ENCODE measurements around the gene KCNK5. TPM values are rescaled to one million over a fixed set of nuclear protein-coding genes. Genes with fewer than 3 reads are reported as not detected.

The KCNK5 gene
- total RNA-seq, 2 experiments from 2014 or later, result 0.30 to 0.47 TPM

DNA sequence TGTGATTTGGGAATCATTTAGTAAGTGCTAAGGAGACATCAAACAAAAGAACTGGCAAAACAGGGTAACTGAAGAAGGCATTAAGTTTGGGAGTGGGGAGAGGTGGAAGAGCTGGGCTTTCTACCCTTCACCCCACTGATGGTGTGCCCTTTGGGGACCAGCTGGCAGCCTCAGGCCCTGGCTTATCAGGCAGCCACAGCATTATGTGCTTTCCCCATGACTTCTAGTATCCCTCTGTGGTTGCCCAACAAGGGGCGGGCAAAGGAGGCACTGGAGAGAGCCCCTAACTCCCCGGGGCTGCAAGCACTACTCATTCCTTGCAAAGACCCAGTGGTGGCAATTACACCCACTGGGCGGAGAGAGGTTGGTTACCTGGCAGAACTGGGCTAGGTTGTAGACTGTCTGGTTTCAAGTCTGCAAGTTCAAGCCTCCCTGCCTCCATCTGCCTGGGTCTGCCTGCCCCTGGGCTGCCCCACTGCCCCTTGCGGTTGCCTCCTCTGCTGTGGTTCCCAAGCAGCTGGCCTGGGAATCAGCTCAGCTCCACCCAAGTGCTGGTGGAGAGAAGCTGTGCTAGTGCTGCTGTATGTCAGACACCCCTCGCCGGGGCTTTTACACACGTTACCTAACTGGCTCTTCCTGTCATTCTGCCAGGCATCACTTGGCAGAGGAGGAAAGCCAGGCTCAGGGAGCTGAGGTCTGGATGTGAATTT is 29.9 kb downstream of the KCNK5 start:
- Histone ChIP-seq H3K36me3 (ENCODE audit: insufficient read depth, low read length) (no peaks in the 10 kb centered on the region), H3K4me3 (ENCODE audit: low read length) (no peak overlapping the region), H3K9me3 (ENCODE audit: control insufficient read depth in 1 of 2, insufficient read depth in 1 of 2, low read length in 2 of 2) (no peaks in the 10 kb centered on the region), H3K27ac (ENCODE audit: low read depth in 1 of 2, low read length in 2 of 2) (no peak overlapping the region), H3K4me1 (ENCODE audit: insufficient read depth, low read length) (no peaks in the 10 kb centered on the region), H3K27me3 (ENCODE audit: control insufficient read depth in 1 of 2, insufficient read depth in 2 of 2, low read length in 2 of 2) (no peaks in the 10 kb centered on the region)
- intact Hi-C loops (cut with DNase I, micrococcal nuclease), result no loop called here
- POLR2A ChIA-PET, result no interaction called here
- H3K27me3 Mint-ChIP-seq, result no peaks in the 10 kb centered on the region
- no peak for ATAC-seq (ENCODE audit: poor library complexity)
- H3K4me3 Mint-ChIP-seq, result no peak overlapping the region
- no peaks in the 10 kb centered on the region for H3K4me1 Mint-ChIP-seq (ENCODE audit: low read depth)
- no peak for DNase-seq
- TF ChIP-seq, protein P1, sequence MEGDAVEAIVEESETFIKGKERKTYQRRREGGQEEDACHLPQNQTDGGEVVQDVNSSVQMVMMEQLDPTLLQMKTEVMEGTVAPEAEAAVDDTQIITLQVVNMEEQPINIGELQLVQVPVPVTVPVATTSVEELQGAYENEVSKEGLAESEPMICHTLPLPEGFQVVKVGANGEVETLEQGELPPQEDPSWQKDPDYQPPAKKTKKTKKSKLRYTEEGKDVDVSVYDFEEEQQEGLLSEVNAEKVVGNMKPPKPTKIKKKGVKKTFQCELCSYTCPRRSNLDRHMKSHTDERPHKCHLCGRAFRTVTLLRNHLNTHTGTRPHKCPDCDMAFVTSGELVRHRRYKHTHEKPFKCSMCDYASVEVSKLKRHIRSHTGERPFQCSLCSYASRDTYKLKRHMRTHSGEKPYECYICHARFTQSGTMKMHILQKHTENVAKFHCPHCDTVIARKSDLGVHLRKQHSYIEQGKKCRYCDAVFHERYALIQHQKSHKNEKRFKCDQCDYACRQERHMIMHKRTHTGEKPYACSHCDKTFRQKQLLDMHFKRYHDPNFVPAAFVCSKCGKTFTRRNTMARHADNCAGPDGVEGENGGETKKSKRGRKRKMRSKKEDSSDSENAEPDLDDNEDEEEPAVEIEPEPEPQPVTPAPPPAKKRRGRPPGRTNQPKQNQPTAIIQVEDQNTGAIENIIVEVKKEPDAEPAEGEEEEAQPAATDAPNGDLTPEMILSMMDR (IDR thresholded peaks at IDR 0.05), result no peak
- H3K9me3 Mint-ChIP-seq, result no peaks in the 10 kb centered on the region
- H3K36me3 Mint-ChIP-seq (ENCODE audit: low read depth), result no peaks in the 10 kb centered on the region
- CTCF ChIA-PET, result no interaction called here
- H3K27ac Mint-ChIP-seq, result no peak overlapping the region

DNA sequence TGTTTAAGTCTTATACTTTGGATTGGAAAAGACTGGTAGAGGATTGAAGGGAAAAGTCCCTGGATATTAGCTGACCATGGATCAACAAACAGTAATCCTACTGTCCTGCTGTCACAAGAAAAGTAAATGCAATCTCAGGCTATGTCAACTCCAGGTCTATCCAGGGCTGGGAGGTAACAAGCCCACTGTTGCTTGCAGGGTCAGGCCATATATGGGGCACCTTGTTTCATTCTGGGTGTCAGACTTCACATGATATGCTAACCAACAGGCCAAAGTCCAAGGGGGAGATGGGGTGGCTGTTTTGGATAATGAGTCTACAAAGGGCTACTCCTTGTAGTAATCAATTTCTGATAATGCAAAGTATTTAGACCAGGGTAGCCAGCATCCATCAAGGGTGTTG is 30.7 kb downstream of the KCNK5 start:
- Mint-ChIP-seq H3K9me3 (no peaks in the 10 kb centered on the region), H3K36me3 (ENCODE audit: low read depth) (no peaks in the 10 kb centered on the region), H3K4me3 (no peak overlapping the region), H3K4me1 (ENCODE audit: low read depth) (no peaks in the 10 kb centered on the region), H3K27me3 (no peaks in the 10 kb centered on the region), H3K27ac (no peak overlapping the region)
- no peaks in the 10 kb centered on the region for H3K4me1 ChIP-seq (ENCODE audit: insufficient read depth, low read length)
- TF ChIP-seq, protein P1 (IDR thresholded peaks at IDR 0.05), result no peak
- ATAC-seq (ENCODE audit: poor library complexity) (no peak), DNase-seq (no peak)
- no peaks in the 10 kb centered on the region for H3K27me3 ChIP-seq (ENCODE audit: control insufficient read depth in 1 of 2, insufficient read depth in 2 of 2, low read length in 2 of 2)
- H3K27ac ChIP-seq (ENCODE audit: low read depth in 1 of 2, low read length in 2 of 2), result no peak overlapping the region
- no peaks in the 10 kb centered on the region for H3K9me3 ChIP-seq (ENCODE audit: control insufficient read depth in 1 of 2, insufficient read depth in 1 of 2, low read length in 2 of 2)
- no peak overlapping the region for H3K4me3 ChIP-seq (ENCODE audit: low read length)
- intact Hi-C loops (cut with DNase I, micrococcal nuclease), result no loop called here
- CTCF ChIA-PET, result interaction anchor here (0.8 kb wide), 1 partner anchor 26 kb away, joined by 4 read pairs; no protein-coding TSS in a partner anchor
- POLR2A ChIA-PET, result no interaction called here
- no peaks in the 10 kb centered on the region for H3K36me3 ChIP-seq (ENCODE audit: insufficient read depth, low read length)

DNA sequence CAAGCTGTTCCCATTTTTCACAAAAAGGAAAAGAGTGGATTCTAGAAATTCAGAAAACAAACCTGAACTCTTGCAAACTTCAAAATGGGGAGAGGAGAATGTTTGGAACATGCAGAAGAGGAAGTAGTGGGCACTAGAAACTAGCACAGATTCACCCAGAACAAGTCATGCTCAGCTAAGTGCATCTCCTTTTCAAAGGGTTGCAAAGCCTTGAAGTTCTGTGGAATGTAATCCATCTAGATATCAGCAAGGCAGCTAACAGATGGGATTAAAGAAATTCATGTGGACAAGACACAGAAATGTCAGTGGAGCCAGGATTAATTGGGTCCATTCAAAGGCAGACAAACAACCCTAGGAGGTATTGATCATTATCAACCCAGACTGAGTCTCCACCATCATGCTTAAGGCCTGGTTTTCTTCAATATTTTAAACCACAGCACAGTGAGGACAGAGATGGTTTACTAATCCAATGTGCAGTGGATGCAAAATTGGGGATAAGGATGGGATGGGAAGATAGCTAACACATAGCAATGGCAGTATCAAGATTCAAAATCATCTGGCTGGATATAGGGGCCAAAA is 31.3 kb downstream of the KCNK5 start:
- DNase-seq (no peak), ATAC-seq (ENCODE audit: poor library complexity) (no peak)
- Mint-ChIP-seq H3K4me1 (ENCODE audit: low read depth) (no peaks in the 10 kb centered on the region), H3K27me3 (no peaks in the 10 kb centered on the region), H3K4me3 (no peak overlapping the region), H3K36me3 (ENCODE audit: low read depth) (no peaks in the 10 kb centered on the region), H3K27ac (no peak overlapping the region), H3K9me3 (no peaks in the 10 kb centered on the region)
- intact Hi-C loops (cut with DNase I, micrococcal nuclease), result no loop called here
- Histone ChIP-seq H3K4me3 (ENCODE audit: low read length) (no peak overlapping the region), H3K36me3 (ENCODE audit: insufficient read depth, low read length) (no peaks in the 10 kb centered on the region), H3K27me3 (ENCODE audit: control insufficient read depth in 1 of 2, insufficient read depth in 2 of 2, low read length in 2 of 2) (no peaks in the 10 kb centered on the region), H3K4me1 (ENCODE audit: insufficient read depth, low read length) (no peaks in the 10 kb centered on the region), H3K27ac (ENCODE audit: low read depth in 1 of 2, low read length in 2 of 2) (no peak overlapping the region), H3K9me3 (ENCODE audit: control insufficient read depth in 1 of 2, insufficient read depth in 1 of 2, low read length in 2 of 2) (no peaks in the 10 kb centered on the region)
- CTCF ChIA-PET, result interaction anchor here (0.8 kb wide), 1 partner anchor 26 kb away, joined by 4 read pairs; no protein-coding TSS in a partner anchor
- POLR2A ChIA-PET, result no interaction called here
- TF ChIP-seq, protein P1 (IDR thresholded peaks at IDR 0.05), result no peak

All from CD4-positive, alpha-beta T cell (primary cell).